ENCODE measurements around the gene COL2A1.

Gene COL2A1

DNA sequence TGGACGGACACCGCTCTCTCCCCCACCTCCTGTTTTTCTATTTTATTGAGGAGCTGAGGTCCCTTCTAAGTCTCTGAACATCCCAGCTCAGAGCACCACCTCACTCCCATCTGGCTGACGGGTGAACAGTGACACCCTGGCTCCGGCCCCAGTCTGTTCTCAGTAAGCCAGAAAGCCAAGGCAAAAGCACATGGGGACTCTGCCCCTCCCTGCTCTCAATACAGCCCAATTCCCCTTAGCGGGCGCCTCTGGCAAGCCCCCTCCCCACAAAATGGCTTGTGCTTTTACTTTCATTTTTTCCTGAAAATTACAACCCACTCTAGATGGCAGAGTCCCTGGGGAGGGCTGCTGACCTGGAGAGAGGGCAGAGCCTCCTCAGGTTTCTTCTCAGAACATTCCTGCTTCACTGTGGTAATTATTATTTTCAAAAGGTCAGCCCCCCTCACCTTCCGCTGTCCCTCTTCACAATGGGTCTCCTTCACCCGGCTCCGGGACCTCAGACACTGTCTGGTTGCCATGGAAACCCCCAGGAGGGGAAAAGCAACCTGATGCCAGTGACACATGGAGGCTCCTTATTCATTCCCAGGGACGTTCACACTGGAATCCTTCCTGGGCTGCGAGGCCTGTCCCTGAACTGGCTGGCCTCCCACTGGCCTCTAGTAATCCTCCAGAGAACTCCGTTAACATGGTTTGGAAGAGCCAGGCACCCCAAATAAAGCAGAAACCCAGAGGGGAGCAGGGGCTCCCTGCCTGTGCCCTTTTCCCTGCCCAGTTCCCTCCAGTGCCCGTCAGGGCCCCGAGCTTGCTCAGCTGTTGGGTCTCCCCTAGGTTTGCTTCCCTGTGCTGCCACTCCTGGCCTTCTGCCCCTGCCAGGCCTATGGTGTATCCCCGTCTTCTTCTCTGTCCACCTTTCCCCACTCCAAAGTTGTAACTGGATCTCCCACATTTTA, 15.9 kb downstream of the COL2A1 start:
- no peak for DNase-seq

- DNase-seq = no peak
Observed at GRCh38 chr12:47987411-47988072, 16.7 kb downstream of the COL2A1 start.

DNA sequence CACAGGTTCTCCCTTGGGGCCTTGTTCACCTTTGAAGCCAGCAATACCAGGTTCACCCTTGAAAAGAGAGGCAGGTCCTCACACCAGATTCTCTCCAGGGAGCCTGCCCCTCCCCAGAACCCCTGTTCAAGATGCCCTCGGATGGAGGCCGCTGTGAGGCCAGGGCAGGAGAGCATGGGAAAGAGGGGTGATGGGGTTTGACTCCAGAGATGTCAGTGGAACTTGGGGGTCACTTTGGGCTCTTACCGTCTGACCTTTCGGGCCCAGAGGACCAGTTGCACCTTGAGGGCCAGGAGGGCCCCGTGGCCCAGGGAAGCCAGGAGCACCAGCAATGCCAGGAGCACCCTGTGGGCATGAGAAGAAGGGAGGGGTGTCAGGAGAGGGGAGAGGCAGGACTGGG, 17.4 kb downstream of the COL2A1 start:
- DNase-seq = no peak

GRCh38 chr12:47986291-47986660, 18.0 kb downstream of the COL2A1 start:
- DNase-seq = no peak

GRCh38 chr12:47985596-47986290, 18.5 kb downstream of the COL2A1 start:
- no peak for DNase-seq

GRCh38 chr12:47984331-47984801, 19.9 kb downstream of the COL2A1 start:
- no peak for DNase-seq

- no peak for DNase-seq
Observed at GRCh38 chr12:47983541-47984115, 20.6 kb downstream of the COL2A1 start.

DNA sequence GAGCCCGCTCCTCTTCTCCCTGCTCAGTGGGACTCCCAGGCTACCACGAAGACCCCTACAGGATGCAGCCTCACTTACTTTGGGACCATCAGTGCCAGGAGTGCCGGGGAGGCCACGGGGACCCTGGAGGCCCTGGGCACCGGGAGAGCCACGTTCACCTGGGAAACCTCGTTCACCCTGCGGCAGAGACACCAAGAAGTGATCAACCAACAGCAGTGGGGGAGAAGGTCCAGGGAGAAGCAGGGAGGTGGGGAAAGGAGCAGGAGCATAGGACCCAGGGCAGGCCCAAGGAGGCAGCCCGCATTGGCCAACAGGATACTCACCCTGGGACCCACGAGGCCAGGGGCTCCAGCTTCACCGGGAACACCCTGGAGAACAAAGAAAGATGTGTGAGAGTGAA, 21.5 kb downstream of the COL2A1 start:
- DNase-seq = no peak

DNA sequence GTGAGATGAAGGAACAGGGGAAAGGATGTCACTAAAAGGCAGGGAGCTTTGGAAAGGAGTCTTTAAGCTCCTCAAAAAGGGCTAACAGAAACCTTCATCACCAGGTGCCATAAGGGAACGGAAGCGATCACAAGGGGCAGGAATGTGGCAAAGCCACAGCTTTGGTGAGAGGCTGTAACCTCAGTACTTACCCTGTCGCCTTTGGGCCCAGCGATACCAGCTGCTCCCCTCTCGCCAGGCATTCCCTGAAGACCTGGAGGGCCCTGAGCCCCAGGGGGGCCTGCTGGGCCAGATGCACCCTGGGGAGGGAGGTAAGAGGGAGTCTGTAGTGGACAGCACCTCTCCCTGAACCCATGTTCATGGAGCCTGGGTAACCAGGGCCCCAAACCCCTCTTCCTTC, 22.0 kb downstream of the COL2A1 start:
- DNase-seq = no peak

GRCh38 chr12:47981496-47982260, 22.6 kb downstream of the COL2A1 start:
- no peak for DNase-seq

DNA sequence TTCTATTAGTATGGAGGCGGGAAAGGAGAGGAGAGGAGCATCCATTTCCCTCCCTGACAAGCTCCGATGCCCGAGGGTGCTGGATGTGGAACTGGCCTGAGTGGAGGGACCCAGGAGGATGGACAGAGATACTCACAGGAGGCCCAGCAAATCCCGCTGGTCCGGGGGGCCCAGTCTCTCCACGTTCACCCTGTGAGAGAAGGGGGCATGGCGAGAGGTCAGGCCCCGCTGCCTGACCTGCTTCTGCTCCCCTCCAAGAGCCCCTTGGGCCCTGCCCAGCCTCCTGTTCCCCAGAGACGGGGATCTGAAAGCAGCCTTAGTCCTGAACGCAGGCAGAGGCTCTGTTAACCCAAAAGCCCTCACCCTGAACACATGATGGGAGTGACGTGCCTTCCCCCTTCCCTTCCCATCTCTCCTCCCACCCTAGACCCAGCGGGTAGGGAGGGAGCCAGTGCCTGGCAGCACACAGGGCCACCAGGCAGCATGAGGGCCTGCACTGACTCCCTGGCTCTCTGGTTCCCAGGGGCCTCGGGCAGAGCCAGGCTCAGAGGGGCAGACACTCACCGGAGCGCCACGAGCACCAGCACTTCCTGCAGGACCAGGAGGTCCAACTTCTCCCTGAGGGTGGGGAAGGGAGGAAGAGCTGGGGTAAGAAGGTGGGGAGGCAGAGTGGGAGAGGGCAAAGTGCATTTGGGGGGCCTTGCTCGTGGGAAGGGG, 23.3 kb downstream of the COL2A1 start:
- DNase-seq = no peak

GRCh38 chr12:47980197-47980596, 24.1 kb downstream of the COL2A1 start:
- no peak for DNase-seq

- DNase-seq = no peak
Observed at GRCh38 chr12:47979686-47980085, 24.6 kb downstream of the COL2A1 start.

- DNase-seq = no peak
Observed at GRCh38 chr12:47979166-47979565, 25.1 kb downstream of the COL2A1 start.

- DNase-seq = no peak
Observed at GRCh38 chr12:47978598-47978873, 25.7 kb downstream of the COL2A1 start.

DNA sequence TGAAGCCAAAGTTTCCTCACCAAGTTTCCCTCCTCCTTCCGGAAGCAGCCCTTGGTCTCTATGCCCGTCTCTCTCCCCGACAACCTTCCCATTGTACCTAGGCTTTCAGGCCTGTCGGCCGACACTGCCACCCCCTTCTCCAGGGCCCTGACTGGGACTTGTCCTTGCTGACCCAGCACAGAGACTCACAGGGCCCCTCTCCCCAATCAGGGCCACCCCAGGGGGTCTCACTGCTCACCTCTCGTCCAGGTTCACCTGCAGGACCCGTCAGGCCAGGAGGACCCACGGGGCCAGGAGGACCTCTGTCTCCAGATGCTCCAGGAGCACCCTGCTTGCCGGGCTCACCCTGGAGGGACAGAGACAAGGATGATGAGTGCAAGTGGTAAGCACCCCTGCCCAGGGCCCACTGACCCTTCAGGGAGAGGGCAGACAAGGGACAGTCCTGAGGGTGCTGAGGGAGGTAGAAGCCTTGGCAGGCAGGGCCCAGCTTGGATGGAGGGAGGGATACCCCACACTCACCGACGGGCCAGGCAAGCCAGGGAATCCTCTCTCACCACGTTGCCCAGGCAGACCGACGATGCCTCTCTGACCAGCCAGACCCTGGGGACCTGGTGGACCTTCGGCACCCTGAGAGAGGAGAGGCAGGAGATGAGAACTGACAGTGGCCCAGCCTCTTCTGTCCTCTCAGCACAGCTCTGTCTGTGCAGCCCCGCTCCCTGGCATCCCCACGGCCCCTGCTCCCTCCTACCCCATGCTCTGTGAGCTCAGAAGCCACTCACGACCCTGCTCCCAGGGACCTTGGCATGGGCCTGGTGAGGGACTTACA, 26.3 kb downstream of the COL2A1 start:
- no peak for DNase-seq

DNA sequence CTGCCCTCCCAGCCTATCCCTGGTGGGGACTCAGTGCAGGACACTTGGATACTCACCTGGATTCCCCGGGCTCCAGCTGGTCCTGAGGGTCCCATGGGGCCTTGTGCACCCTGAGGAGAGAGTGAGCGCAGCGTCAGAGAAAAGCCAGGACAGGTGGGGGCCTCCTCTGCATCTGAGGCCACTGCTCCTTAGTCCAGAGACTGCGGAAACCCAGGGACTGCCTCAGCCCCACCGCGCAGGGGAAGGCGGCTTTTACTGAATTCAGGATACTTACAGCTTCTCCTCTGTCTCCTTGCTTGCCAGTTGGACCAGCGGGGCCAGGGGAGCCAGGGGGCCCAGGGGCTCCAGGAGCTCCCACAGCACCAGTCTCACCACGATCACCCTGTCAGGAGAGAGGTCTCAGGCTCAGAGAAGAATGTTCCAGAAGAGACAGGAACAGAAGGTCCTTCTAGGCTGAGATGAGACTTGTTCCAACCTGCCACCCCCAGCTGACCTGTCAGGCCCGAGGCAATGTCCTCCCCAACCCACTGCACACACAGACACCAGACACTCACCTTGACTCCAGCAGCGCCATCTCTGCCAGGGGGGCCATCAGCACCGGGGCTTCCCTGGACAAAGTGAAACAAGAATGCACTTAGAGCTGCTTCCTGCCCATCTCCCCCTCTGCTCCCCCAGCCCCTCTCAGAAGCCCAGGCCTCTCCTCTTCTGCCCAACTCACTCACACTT, 27.1 kb downstream of the COL2A1 start:
- no peak for DNase-seq

GRCh38 chr12:47975816-47976215, 28.5 kb downstream of the COL2A1 start:
- DNase-seq = no peak

- DNase-seq = no peak
Observed at GRCh38 chr12:47975036-47975620, 29.1 kb downstream of the COL2A1 start.

DNA sequence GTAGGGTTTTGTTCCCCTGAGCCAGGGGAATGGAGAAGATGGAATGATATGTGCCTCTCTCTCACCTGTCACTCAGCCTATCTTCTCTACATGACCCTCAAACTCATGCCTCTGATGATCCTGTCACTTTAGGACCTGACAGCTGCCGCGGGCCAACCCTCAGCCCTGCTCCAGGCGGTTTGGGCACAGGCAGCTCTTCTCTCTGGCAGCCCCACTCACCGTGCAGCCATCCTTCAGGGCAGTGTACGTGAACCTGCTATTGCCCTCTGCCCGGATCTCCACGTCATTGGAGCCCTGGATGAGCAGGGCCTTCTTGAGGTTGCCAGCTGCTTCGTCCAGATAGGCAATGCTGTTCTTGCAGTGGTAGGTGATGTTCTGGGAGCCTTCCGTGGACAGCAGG, 30.4 kb downstream of the COL2A1 start:
- DNase-seq = no peak
